C1 segment of cervical spinal cord (tissue), 14 donors: ENCODE data around the gene DUSP2.

Experiments used
- DNase-seq, 14 donors: peaks; one replicate each; lab custom pipeline; 2025; lab: John Stamatoyannopoulos, UW

DUSP2 gene

GRCh38 chr2:96103761-96104486, 41.3 kb downstream of the DUSP2 start:
- DNase-seq: no peak

GRCh38 chr2:96103187-96103601, 42.0 kb downstream of the DUSP2 start:
- no peak for DNase-seq

GRCh38 chr2:96102596-96103186, 42.5 kb downstream of the DUSP2 start:
- DNase-seq: no peak

- no peak for DNase-seq
Measured at GRCh38 chr2:96100893-96101304, 44.3 kb downstream of the DUSP2 start.

- no peak for DNase-seq
Measured at GRCh38 chr2:96099861-96100798, 45.1 kb downstream of the DUSP2 start.

GRCh38 chr2:96098900-96099590, 46.2 kb downstream of the DUSP2 start:
- DNase-seq: no peak

GRCh38 chr2:96097951-96098823, 47.1 kb downstream of the DUSP2 start:
- no peak for DNase-seq

GRCh38 chr2:96097441-96097840, 47.8 kb downstream of the DUSP2 start:
- DNase-seq: no peak

GRCh38 chr2:96095116-96095636, 50.1 kb downstream of the DUSP2 start:
- no peak for DNase-seq

- no peak for DNase-seq
Measured at GRCh38 chr2:96093528-96093927, 51.7 kb downstream of the DUSP2 start.
